Astrocyte (in vitro differentiated cells and primary cell): Measurements from ENCODE around the gene FBXO46. TPM values are rescaled to one million over a fixed set of nuclear protein-coding genes. Genes with fewer than 3 reads are reported as not detected.
A peak's percentile ranks its signal among the peaks of the same experiment; 100 is the strongest.
"Not testable (repeated sequence)": the region's sequence is repeated elsewhere in the genome, so short reads cannot be mapped to it uniquely, and the experiment has no call there.

Experiments used
- DNase-seq: peaks from one replicate; pipeline ENCODE4 v3.0.0-alpha.2; 2010; ENCODE audit warnings: low read depth
- FAIRE-seq: peaks from 2 replicates; lab custom pipeline; 2011; peaks lifted over from hg19 to GRCh38; lab: Jason Lieb, UNC
- H2AFZ ChIP-seq: 2 replicates; pipeline ENCODE4 v1.6.0; 2012; ENCODE audit warnings: low read depth, low read length, inconsistent platforms
- H3K27ac ChIP-seq: 2 replicates; pipeline ENCODE4 v1.5.1; 2011; ENCODE audit warnings: low read depth, low read length, inconsistent platforms
- H3K27me3 ChIP-seq: 2 replicates; pipeline ENCODE4 v1.6.0; 2011; ENCODE audit warnings: low read length, inconsistent platforms; ENCODE audit not compliant: insufficient read depth
- H3K36me3 ChIP-seq: 2 replicates; pipeline ENCODE4 v1.5.1; 2011; ENCODE audit warnings: low read length, inconsistent platforms; ENCODE audit not compliant: insufficient read depth
- H3K4me1 ChIP-seq: 2 replicates; pipeline ENCODE4 v1.5.1; 2011; ENCODE audit warnings: low read length, inconsistent platforms; ENCODE audit not compliant: insufficient read depth
- H3K4me2 ChIP-seq: 2 replicates; pipeline ENCODE4 v1.6.0; 2012; ENCODE audit warnings: low read length, inconsistent platforms
- H3K4me3 ChIP-seq: 2 replicates; pipeline ENCODE4 v1.5.1; 2011; ENCODE audit warnings: low read depth, mild to moderate bottlenecking, low read length, inconsistent platforms; ENCODE audit not compliant: insufficient read depth
- H3K79me2 ChIP-seq: 2 replicates; pipeline ENCODE4 v1.6.0; 2012; ENCODE audit warnings: mild to moderate bottlenecking, low read length, inconsistent platforms; ENCODE audit not compliant: insufficient read depth
- H3K9ac ChIP-seq: 2 replicates; pipeline ENCODE4 v1.6.0; 2012; ENCODE audit warnings: mild to moderate bottlenecking, low read length, inconsistent platforms
- H3K9me3 ChIP-seq: 2 replicates; pipeline ENCODE4 v1.5.1; 2012; ENCODE audit warnings: low read depth, mild to moderate bottlenecking, low read length, inconsistent platforms; ENCODE audit not compliant: insufficient read depth
- H4K20me1 ChIP-seq: 2 replicates; pipeline ENCODE4 v1.6.0; 2012; ENCODE audit warnings: low read length, inconsistent platforms; ENCODE audit not compliant: insufficient read depth
- H3K27ac Mint-ChIP-seq: one replicate; pipeline ENCODE4 v1.8.0; 2021; ENCODE audit warnings: mild to moderate bottlenecking, mixed read lengths; ENCODE audit not compliant: unreplicated experiment
- H3K27me3 Mint-ChIP-seq: one replicate; pipeline ENCODE4 v1.8.0; 2021; ENCODE audit warnings: low read depth, mixed read lengths; ENCODE audit not compliant: unreplicated experiment
- H3K36me3 Mint-ChIP-seq: one replicate; pipeline ENCODE4 v1.8.0; 2021; ENCODE audit warnings: low read depth, mixed read lengths; ENCODE audit not compliant: unreplicated experiment
- H3K4me1 Mint-ChIP-seq: one replicate; pipeline ENCODE4 v1.8.0; 2021; ENCODE audit warnings: low read depth, mixed read lengths; ENCODE audit not compliant: unreplicated experiment
- H3K4me3 Mint-ChIP-seq: one replicate; pipeline ENCODE4 v1.8.0; 2021; ENCODE audit warnings: mild to moderate bottlenecking, moderate library complexity, mixed read lengths; ENCODE audit not compliant: unreplicated experiment
- H3K9me3 Mint-ChIP-seq: one replicate; pipeline ENCODE4 v1.8.0; 2021; ENCODE audit warnings: mild to moderate bottlenecking, mixed read lengths; ENCODE audit not compliant: unreplicated experiment
- CTCF ChIP-seq: IDR thresholded peaks from 2 replicates; pipeline ENCODE4 v1.5.1; 2011; ENCODE audit warnings: low read depth, mild to moderate bottlenecking, inconsistent platforms, low read length, moderate library complexity; ENCODE audit not compliant: insufficient read depth
- EZH2 ChIP-seq: IDR thresholded peaks from 2 replicates; pipeline ENCODE4 v1.6.1; 2012; ENCODE audit warnings: mild to moderate bottlenecking, low read length, inconsistent platforms; ENCODE audit not compliant: insufficient read depth
- total RNA-seq: library from RNA; stranded (reverse); gene quantifications from 2 replicates; pipeline ENCODE4 v1.2.1, GENCODE V29; 2021

FBXO46 gene
- total RNA-seq, 1 donor from 2014 or later = 21.1 TPM

GRCh38 chr19:45729800-45730290 is 851 bp downstream of the FBXO46 start:
- H3K4me2 ChIP-seq = peak overlapping the region; percentile 100
- H3K9me3 ChIP-seq = no peaks in the 10 kb centered on the region
- peaks cover 59% of the 10 kb centered on the region for H3K79me2 ChIP-seq
- peak overlapping the region; percentile 97 for H3K4me3 ChIP-seq
- peak overlapping the region; percentile 82 for H2AFZ ChIP-seq
- peaks cover 1% of the 10 kb centered on the region for H3K4me1 Mint-ChIP-seq
- peak overlapping the region; percentile 36 for H3K27ac ChIP-seq
- FAIRE-seq (no peak), DNase-seq (no peak)
- H3K27me3 ChIP-seq = no peaks in the 10 kb centered on the region
- peak overlapping the region; percentile 97 for H3K9ac ChIP-seq
- peak overlapping the region; percentile 76 for H3K27ac Mint-ChIP-seq
- H3K9me3 Mint-ChIP-seq = no peaks in the 10 kb centered on the region
- peaks cover 38% of the 10 kb centered on the region for H4K20me1 ChIP-seq
- H3K36me3 ChIP-seq = no peaks in the 10 kb centered on the region
- peak overlapping the region; percentile 98 for H3K4me3 Mint-ChIP-seq
- peaks cover 4% of the 10 kb centered on the region for H3K36me3 Mint-ChIP-seq
- no peaks in the 10 kb centered on the region for H3K27me3 Mint-ChIP-seq
- no peaks in the 10 kb centered on the region for H3K4me1 ChIP-seq
- TF ChIP-seq EZH2 (no peak), CTCF (no peak)

- Histone ChIP-seq H4K20me1 (peaks cover 43% of the 10 kb centered on the region), H3K79me2 (peaks cover 64% of the 10 kb centered on the region)
- not testable (repeated sequence) for H3K27ac ChIP-seq, H2AFZ ChIP-seq, H3K9me3 Mint-ChIP-seq, H3K27me3 Mint-ChIP-seq, H3K27ac Mint-ChIP-seq, H3K9ac ChIP-seq, H3K4me1 ChIP-seq, H3K4me3 ChIP-seq, H3K27me3 ChIP-seq, H3K4me2 ChIP-seq, H3K4me1 Mint-ChIP-seq, H3K9me3 ChIP-seq, H3K36me3 Mint-ChIP-seq, H3K36me3 ChIP-seq, DNase-seq, FAIRE-seq
- peak overlapping the region; percentile 69 for H3K4me3 Mint-ChIP-seq
These were observed 2.0 kb downstream of the FBXO46 start for GRCh38 chr19:45728683-45729082.

GRCh38 chr19:45720065-45720464 is 10.6 kb downstream of the FBXO46 start:
- not testable (repeated sequence) for H3K27ac Mint-ChIP-seq, FAIRE-seq

More at GRCh38 chr19:45720065-45720464, 10.6 kb downstream of the FBXO46 start:
- not testable (repeated sequence) for DNase-seq, H3K4me2 ChIP-seq, H3K27me3 Mint-ChIP-seq, H4K20me1 ChIP-seq, H2AFZ ChIP-seq, H3K9me3 Mint-ChIP-seq, H3K27me3 ChIP-seq, H3K27ac ChIP-seq, H3K4me3 ChIP-seq, H3K4me3 Mint-ChIP-seq, H3K9me3 ChIP-seq, H3K9ac ChIP-seq
- H3K4me1 Mint-ChIP-seq = peaks cover 31% of the 10 kb centered on the region
- H3K4me1 ChIP-seq = peaks cover 35% of the 10 kb centered on the region
- peaks cover 13% of the 10 kb centered on the region for H3K36me3 Mint-ChIP-seq
- peaks cover 11% of the 10 kb centered on the region for H3K36me3 ChIP-seq
- H3K79me2 ChIP-seq = peaks cover 66% of the 10 kb centered on the region
